HG02759 (cell line): ENCODE data around the gene NKX6-2.

Experiments
- ATAC-seq: cut with Tn5 transposase; IDR thresholded peaks from one replicate; pipeline ENCODE4 v1.9.1; 2021; ENCODE audit warnings: mild to moderate bottlenecking, moderate library complexity; ENCODE audit not compliant: unreplicated experiment

The NKX6-2 gene

GRCh38 chr10:132813560-132814468 lies 27.9 kb upstream of the NKX6-2 start:
- no peak for ATAC-seq

GRCh38 chr10:132813001-132813401 lies 27.1 kb upstream of the NKX6-2 start:
- ATAC-seq, result no peak

GRCh38 chr10:132812520-132812919 lies 26.6 kb upstream of the NKX6-2 start:
- ATAC-seq, result no peak

GRCh38 chr10:132811891-132812481 lies 26.0 kb upstream of the NKX6-2 start:
- no peak for ATAC-seq

GRCh38 chr10:132810807-132811700 lies 25.1 kb upstream of the NKX6-2 start:
- ATAC-seq, result no peak

- no peak for ATAC-seq
These were observed 24.3 kb upstream of the NKX6-2 start for GRCh38 chr10:132810141-132810806.

GRCh38 chr10:132809232-132810140 lies 23.5 kb upstream of the NKX6-2 start:
- ATAC-seq, result no peak

- no peak for ATAC-seq
These were observed 22.7 kb upstream of the NKX6-2 start for GRCh38 chr10:132808383-132809231.

- no peak for ATAC-seq
These were observed 21.7 kb upstream of the NKX6-2 start for GRCh38 chr10:132807621-132808049.

GRCh38 chr10:132806561-132807003 lies 20.6 kb upstream of the NKX6-2 start:
- no peak for ATAC-seq

- no peak for ATAC-seq
These were observed 20.2 kb upstream of the NKX6-2 start for GRCh38 chr10:132806110-132806509.

GRCh38 chr10:132805599-132805998 lies 19.7 kb upstream of the NKX6-2 start:
- no peak for ATAC-seq

GRCh38 chr10:132804785-132805426 lies 19.0 kb upstream of the NKX6-2 start:
- ATAC-seq, result no peak

- no peak for ATAC-seq
These were observed 18.3 kb upstream of the NKX6-2 start for GRCh38 chr10:132804287-132804686.

GRCh38 chr10:132803416-132804210 lies 17.7 kb upstream of the NKX6-2 start:
- no peak for ATAC-seq

- no peak for ATAC-seq
These were observed 16.9 kb upstream of the NKX6-2 start for GRCh38 chr10:132802694-132803320.

GRCh38 chr10:132802048-132802447 lies 16.1 kb upstream of the NKX6-2 start:
- ATAC-seq, result no peak
